NCI-H526 (cell line): ENCODE measurements around the gene TPRX1.
A peak's percentile ranks its signal among the peaks of the same experiment; 100 is the strongest.
"Not testable (repeated sequence)": the region's sequence is repeated elsewhere in the genome, so short reads cannot be mapped to it uniquely, and the experiment has no call there.

ENCODE experiments used
- DNase-seq, 2 experiments: peaks; one replicate each; lab custom pipeline; 2025; lab: John Stamatoyannopoulos, UW

TPRX1 gene

GRCh38 chr19:47767349-47767748, 37.0 kb downstream of the TPRX1 start:
- no peak for DNase-seq

- DNase-seq, result no peak
Measured at GRCh38 chr19:47766670-47767069, 37.7 kb downstream of the TPRX1 start.

GRCh38 chr19:47766359-47766620, 38.1 kb downstream of the TPRX1 start:
- DNase-seq, result no peak

- DNase-seq, result peak in 1 of 2 experiments; percentile 79
Measured at GRCh38 chr19:47765523-47766358, 38.6 kb downstream of the TPRX1 start.

GRCh38 chr19:47764705-47765104, 39.6 kb downstream of the TPRX1 start:
- DNase-seq, result not testable (repeated sequence)

GRCh38 chr19:47762615-47763308, 41.6 kb downstream of the TPRX1 start:
- no peak for DNase-seq

- no peak for DNase-seq
Measured at GRCh38 chr19:47762151-47762550, 42.2 kb downstream of the TPRX1 start.

- DNase-seq, result no peak
Measured at GRCh38 chr19:47761566-47761965, 42.8 kb downstream of the TPRX1 start.

GRCh38 chr19:47760632-47760999, 43.7 kb downstream of the TPRX1 start:
- no peak for DNase-seq

- no peak for DNase-seq
Measured at GRCh38 chr19:47758443-47758804, 45.9 kb downstream of the TPRX1 start.

- no peak for DNase-seq
Measured at GRCh38 chr19:47757617-47758442, 46.5 kb downstream of the TPRX1 start.

GRCh38 chr19:47756953-47757608, 47.3 kb downstream of the TPRX1 start:
- no peak for DNase-seq

GRCh38 chr19:47756627-47756929, 47.8 kb downstream of the TPRX1 start:
- no peak for DNase-seq

- no peak for DNase-seq
Measured at GRCh38 chr19:47755762-47756626, 48.4 kb downstream of the TPRX1 start.

GRCh38 chr19:47755065-47755761, 49.1 kb downstream of the TPRX1 start:
- no peak for DNase-seq

GRCh38 chr19:47754206-47755064, 49.9 kb downstream of the TPRX1 start:
- DNase-seq, result no peak

- DNase-seq, result no peak
Measured at GRCh38 chr19:47752440-47753211, 51.7 kb downstream of the TPRX1 start.
